GM21576 (cell line): ENCODE results near the gene MRFAP1.
"Not testable (repeated sequence)": the region's sequence is repeated elsewhere in the genome, so short reads cannot be mapped to it uniquely, and the experiment has no call there.

ENCODE experiments used
- ATAC-seq: cut with Tn5 transposase; IDR thresholded peaks from one replicate; pipeline ENCODE4 v1.9.1; 2021; ENCODE audit warnings: mild to moderate bottlenecking, moderate library complexity; ENCODE audit not compliant: unreplicated experiment

MRFAP1 gene

DNA sequence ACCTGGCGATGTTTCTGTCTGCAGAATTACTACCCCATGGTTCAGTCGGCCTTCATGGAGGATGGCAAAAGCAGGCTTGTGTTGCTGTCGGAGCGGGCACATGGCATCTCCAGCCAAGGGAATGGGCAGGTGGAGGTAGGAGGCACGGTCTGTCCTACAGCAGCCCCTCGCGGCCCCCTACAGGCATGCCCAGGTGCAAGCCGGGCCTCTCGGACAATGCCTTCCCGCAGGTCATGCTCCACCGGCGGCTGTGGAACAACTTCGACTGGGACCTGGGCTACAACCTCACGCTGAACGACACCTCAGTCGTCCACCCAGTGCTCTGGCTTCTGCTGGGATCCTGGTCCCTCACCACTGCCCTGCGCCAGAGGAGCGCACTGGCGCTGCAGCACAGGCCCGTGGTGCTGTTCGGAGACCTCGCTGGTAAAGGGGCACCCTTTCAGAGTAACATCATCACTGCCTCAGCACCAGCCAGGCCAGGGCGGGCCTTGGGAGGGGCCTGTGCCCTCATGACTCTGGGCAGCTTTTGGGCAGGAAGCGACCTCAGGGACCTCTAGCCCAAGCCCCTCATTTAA lies 29.5 kb upstream of the MRFAP1 start:
- no peak for ATAC-seq

DNA sequence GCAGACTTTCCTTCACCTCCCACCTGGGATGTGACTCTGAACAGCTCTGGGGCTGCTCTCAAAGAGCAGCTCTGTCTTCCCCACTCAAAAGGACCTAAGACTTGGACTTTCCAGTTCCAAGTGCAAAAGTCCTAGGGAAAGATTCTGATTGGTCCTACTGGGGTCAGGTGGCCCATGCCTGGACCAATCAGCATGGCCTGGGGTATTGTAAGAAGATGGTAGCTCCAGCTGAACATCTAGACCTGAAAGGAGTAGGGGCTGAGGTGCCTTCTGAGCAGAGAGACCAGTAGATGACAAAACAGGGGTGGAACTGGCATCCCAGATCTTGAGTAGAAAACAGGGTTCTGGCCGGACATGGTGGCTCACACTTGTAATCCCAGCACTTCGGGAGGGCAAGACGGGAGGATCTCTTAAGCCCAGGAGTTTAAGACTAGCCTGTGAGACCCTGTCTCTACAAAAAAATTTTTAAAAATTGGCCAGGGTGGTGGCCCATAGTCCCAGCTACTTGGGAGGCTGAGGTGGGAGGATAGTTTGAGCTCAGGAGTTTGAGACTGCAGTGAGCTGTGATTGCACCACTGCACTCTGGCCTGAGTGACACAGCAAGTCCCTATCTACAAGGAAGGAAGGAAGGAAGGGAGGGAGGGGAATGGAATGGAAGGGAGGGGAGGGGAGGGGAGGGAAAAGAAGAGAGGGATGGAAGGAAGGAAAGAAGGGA lies 27.4 kb upstream of the MRFAP1 start:
- no peak for ATAC-seq

DNA sequence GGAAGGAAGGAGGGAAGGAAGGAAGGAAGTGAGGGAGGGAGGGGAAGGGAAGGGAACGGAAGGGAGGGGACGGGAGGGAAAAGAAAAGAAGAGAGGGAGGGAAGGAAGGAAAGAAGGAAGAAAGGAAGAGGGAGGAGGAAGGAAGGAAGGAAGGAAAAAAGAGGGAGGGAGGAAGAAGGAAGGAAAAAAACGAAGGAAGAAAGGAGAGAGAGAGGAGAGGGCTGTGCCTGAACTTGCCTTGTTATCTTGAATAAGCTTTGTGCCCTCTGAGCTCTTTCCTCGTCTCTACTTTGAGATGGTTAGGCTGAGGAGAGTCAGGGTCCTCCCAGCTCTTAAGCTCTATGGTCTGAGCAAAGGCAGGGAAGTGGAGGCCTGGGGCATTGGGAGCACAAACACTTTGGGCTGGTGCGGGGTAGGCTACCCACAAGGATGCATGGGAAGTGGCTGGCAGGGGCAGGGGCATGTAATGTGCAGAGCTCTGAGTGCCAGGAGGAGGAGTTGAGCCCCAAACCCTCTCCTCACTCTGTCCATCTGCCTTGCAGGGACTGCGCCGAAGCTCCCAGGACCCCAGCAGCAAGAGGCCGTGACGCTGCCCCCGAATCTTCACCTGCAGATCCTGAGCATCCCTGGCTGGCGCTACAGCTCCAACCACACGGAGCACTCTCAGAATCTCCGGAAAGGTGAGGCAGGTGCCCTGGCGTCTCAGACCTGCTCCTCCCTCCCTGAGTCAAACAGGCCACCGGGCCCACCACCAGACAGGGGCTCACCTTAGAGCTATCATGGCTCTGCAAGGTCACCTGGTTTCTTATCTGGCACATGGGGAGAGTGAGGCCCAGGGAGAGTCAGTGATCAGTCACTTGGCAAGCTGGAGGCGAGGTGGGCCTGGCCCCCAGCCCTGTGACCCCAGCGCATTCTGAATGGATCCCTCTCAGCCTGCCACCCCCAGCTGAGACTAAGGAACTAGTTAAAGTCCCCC lies 26.5 kb upstream of the MRFAP1 start:
- ATAC-seq: no peak

- no peak for ATAC-seq
These were observed 25.7 kb upstream of the MRFAP1 start for GRCh38 chr4:6614701-6615230.

GRCh38 chr4:6616087-6616995 lies 24.1 kb upstream of the MRFAP1 start:
- no peak for ATAC-seq

- no peak for ATAC-seq
These were observed 23.2 kb upstream of the MRFAP1 start for GRCh38 chr4:6617246-6617645.

DNA sequence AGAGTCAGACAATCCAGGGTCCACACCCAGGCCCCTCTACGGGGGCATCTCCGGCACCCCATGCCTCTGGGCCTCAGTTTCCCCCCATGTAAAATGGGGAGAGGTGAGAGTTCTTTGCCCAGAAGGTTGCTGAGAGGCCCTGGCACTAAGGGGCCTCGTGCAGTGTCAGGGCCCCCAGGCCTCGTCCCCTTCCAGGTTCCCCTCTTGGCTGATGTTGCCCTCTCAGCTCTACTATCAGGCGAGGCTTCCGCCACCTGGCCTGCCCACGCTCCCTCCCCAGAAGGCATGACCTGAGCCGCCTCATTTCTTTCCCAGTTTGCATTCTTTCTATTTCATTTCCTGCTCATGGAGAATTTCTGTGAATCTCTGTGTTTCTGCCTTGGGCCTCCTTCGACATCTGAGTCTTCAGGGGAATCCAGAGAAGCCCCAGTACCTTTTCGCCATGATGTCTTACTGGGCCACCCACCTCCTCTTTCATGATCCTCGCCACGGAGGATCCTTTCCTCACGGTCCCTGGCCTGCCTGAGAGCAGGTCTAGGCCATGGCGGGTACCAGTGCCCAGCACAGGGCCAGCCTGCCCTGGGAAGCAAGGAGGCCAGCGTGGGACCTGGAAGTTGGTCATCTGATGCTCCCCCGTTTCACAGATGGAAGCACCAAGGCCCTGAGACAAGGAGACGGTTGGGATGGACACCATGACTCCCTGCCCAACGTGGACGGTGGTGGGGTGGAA lies 21.9 kb upstream of the MRFAP1 start:
- no peak for ATAC-seq

DNA sequence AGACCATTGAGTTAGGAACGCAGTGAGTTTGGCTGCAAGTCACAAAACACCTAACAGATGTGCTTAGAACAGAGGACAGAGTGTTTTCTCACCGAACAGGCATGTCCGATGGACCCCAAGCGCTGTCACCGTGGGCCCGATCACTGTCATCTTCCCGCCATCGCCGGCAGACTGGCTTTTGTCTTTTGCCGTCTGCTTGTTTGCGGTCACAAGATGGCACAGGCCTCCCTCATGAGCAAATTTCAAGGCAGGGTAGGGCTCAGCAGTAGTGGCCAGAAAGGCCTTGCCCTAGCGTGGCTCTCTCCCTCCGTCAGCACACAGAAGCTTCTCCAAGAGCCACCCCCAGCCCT lies 21.4 kb upstream of the MRFAP1 start:
- no peak for ATAC-seq

GRCh38 chr4:6619466-6620255 lies 20.8 kb upstream of the MRFAP1 start:
- ATAC-seq: no peak

- ATAC-seq: no peak
These were observed 20.2 kb upstream of the MRFAP1 start for GRCh38 chr4:6620296-6620695.

DNA sequence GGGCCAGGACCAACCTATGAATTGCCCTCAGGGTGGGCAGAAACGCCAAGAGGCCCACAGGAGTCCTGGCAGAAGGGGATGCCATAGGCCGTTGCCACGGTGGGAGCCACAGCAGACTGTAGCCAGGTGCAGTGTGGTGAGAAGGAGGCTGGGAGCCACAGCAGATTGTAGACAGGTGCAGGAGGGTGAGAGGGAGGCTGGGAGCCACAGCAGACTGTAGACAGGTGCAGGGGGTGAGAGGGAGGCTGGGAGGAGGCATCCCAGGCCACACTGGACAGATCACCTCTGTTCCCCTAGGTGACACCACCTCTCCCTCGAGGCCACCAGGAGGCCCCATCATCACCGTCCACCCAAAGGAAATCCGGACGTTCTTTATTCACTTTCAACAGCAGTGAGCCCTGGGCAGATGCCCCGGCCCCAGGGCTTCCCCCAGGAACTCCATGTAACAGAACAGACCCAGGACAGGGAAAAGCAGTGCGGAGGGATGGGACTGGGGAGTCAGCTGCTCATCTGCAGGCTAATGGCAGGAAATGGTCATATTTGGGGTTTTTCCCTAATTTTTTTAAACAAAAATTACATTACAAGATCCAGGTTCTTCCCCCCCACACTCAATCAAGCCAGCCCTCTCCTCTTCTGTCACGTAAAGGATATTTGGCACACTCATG lies 19.5 kb upstream of the MRFAP1 start:
- ATAC-seq: no peak

- ATAC-seq: no peak
These were observed 18.9 kb upstream of the MRFAP1 start for GRCh38 chr4:6621556-6621927.

- no peak for ATAC-seq
These were observed 17.7 kb upstream of the MRFAP1 start for GRCh38 chr4:6622744-6623143.

DNA sequence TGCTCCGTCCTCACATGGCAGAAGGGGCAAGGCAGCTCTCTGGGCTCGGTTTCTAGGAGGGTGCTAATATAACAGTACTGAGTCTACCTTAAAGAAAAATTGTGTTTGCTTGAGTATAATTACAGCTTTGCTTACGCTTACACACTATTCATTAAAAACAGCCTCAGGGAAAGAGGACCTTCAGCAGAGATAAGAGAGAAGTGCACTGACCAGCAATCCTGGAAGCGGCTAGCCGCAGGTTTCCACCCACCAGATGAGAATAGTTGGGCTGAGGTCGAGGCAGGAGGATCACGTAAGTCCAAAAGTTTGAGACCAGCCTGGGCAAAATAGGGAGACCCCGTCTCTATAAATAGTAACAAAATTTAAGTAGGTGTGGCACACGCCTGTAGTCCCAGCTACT lies 15.2 kb upstream of the MRFAP1 start:
- ATAC-seq: no peak

- no peak for ATAC-seq
These were observed 14.4 kb upstream of the MRFAP1 start for GRCh38 chr4:6626066-6626465.

DNA sequence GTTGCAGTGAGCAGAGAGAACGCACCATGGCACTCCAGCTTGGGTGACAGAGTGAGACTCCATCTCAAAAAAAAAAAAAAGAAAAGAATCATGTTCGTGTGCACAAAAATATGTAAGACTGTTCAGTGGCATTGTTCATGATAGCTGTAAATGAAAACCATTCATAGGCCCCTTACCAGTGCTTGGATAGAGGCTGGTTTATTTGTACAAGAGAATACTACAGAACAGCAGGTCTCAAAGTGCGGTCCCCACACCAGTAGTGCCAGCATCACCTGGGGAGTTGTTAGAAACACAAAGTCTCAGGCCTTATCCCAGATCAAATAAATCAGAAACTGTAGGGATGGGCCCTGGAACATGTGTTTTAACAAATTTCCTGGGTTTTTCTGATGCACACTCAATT lies 12.7 kb upstream of the MRFAP1 start:
- no peak for ATAC-seq

DNA sequence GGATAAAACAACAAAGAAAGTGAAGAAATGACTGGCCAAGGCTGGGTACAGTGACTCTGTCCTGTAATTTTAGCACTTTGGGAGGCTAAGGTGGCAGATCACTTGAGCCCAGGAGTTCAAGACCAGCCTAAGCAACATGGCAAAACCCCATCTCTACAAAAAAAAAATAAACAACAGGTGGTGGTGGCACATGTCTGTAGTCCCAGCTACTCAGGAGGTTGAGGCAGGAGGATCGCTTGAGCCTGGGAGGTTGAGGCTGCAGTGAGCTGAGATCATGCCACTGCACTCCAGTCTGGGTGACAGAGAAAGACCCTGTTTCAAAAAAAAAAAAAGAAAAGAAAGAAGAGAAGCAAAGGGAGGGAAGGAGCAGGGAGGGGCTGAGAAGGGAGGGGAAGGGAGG lies 12.0 kb upstream of the MRFAP1 start:
- ATAC-seq: not testable (repeated sequence)

DNA sequence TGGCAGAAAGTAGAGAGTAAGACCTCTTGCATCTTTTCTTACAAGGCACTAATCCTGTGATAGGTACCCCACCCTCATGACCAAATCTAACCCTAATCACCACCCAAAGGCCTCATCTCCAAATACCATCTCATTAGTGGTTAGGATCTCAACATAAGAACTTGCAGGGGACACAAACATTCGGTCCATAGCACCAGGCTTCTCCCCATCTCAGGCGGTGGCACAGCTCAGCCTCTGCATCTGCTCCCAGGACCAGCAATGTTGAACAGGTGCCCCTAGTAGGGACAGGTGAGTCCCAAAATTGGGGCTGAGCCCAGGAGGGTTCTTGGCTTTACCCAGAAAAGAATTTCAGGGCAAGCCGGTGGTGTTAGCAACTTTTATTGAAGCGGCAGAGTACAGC lies 8.4 kb upstream of the MRFAP1 start:
- no peak for ATAC-seq
